ENCODE measurements around the gene NFYC. TPM values are rescaled to one million over a fixed set of nuclear protein-coding genes. Genes with fewer than 3 reads are reported as not detected.
A peak's percentile ranks its signal among the peaks of the same experiment; 100 is the strongest.

The NFYC gene
- total and polyA plus RNA-seq, 2 of the 8 experiments (the other 6 are each of a cell fraction or from before 2014, with no cell fraction given) = 54.1 to 124 TPM

GRCh38 chr1:40663324-40664166 lies 28.0 kb upstream of the NFYC start:
- H4K91ac ChIP-seq (replicated peaks; ENCODE audit: insufficient read length, low read length) = peak overlapping the region; percentile 59
- H3K79me1 ChIP-seq (ENCODE audit: low read depth, low read length) = peaks cover 9% of the 10 kb centered on the region; the same call in 1 of the 2 replicates
- peak overlapping the region; percentile 72; the same call in 1 of the 2 replicates for H2AK5ac ChIP-seq (ENCODE audit: low read depth, low read length)
- no peak overlapping the region for H3K56ac ChIP-seq (replicated peaks; ENCODE audit: insufficient read length, low read depth, low read length)
- no peak overlapping the region for H3K23ac ChIP-seq (ENCODE audit: insufficient read length)
- peak overlapping the region; percentile 40; the same call in 1 of the 2 replicates for H2BK20ac ChIP-seq (ENCODE audit: low read length)
- H2BK12ac ChIP-seq (ENCODE audit: low read depth, low read length) = peak overlapping the region; percentile 96
- no peaks in the 10 kb centered on the region for H3K36me3 ChIP-seq (ENCODE audit: control insufficient read depth in 2 of 4, insufficient read depth in 4 of 4, low read length in 3 of 4)
- peaks cover 0 to 5% of the 10 kb centered on the region in 2 experiments for H4K20me1 ChIP-seq (replicated peaks in 1 of 2; ENCODE audit: control insufficient read depth in 1 of 2, insufficient read depth in 2 of 2, low read length in 2 of 2)
- 83% methylated on average over 8 of the region's 8 CpGs; no CpG with 5 or more reads in 1 of the 2 experiments for WGBS, 2 experiments (ENCODE audit: extremely low coverage in 1 of 2, insufficient coverage in 1 of 2, insufficient read length in 1 of 2, insufficient replicate concordance in 2 of 2, low coverage in 1 of 2, low lambda C conversion rate in 2 of 2, missing lambda C conversion rate in 1 of 2)
- peak overlapping the region; percentile 92; the same call in 1 of the 2 replicates for H2BK15ac ChIP-seq (ENCODE audit: low read length)
- H3K14ac ChIP-seq (ENCODE audit: insufficient read length) = no peak overlapping the region
- H3K4me2 ChIP-seq (ENCODE audit: insufficient read depth in 1 of 2, low read depth in 2 of 2, low read length in 2 of 2) = peak overlapping the region; percentile 72 to 89; a peak in 3 of 4 replicates
- DNase-seq (ENCODE audit: low read depth in 1 of 2, low spot score in 2 of 2) (no peak), FAIRE-seq (no peak)
- no peak overlapping the region; a peak in 1 of 7 replicates for H3K9ac ChIP-seq (replicated peaks in 1 of 4; ENCODE audit: extremely low read depth in 1 of 4, low read depth in 3 of 4, low read length in 3 of 4)
- no peak overlapping the region for H2BK120ac ChIP-seq (replicated peaks; ENCODE audit: low read depth, low read length)
- no peaks in the 10 kb centered on the region; a peak in 1 of 4 replicates for H3K79me2 ChIP-seq (ENCODE audit: control insufficient read depth in 1 of 2, insufficient read depth in 2 of 2, low read length in 2 of 2)
- H2AFZ ChIP-seq (ENCODE audit: low read length) = no peak overlapping the region
- peaks cover 0 to 28% (median 15%) of the 10 kb centered on the region in 4 experiments; a peak in 6 of 7 replicates for H3K4me1 ChIP-seq (replicated peaks in 1 of 4; ENCODE audit: control insufficient read depth in 3 of 4, insufficient read depth in 4 of 4, low read length in 3 of 4)
- peak overlapping the region; percentile 78 for H3K18ac ChIP-seq (ENCODE audit: extremely low read depth, low read length)
- ChIA-PET POLR2A (ENCODE audit: partially characterized antibody) (interaction anchor here (1.0 to 6.0 kb wide), 9 partner anchors 9 to 80 kb away, joined by 3 to 63 read pairs (median 3); partner anchors contain the start of gene NFYC), CTCF (ENCODE audit: partially characterized antibody) (interaction anchor here (0.6 to 37.5 kb wide), 11 partner anchors 8 to 187 kb away, joined by 3 to 684 read pairs (median 4); no protein-coding TSS in a partner anchor)
- H3K27ac ChIP-seq (ENCODE audit: low read depth, low read length) = no peak overlapping the region
- no peaks in the 10 kb centered on the region for H3K9me3 ChIP-seq (ENCODE audit: insufficient read depth in 2 of 2, low read depth in 1 of 2, low read length in 1 of 2)
- no peaks in the 10 kb centered on the region; a peak in 1 of 7 replicates for H3K27me3 ChIP-seq (replicated peaks in 1 of 4; ENCODE audit: control insufficient read depth in 3 of 4, extremely low read depth in 1 of 4, insufficient read depth in 3 of 4, low read length in 3 of 4)
- peak overlapping the region in 1 of 4 experiments; percentile 86; a peak in 1 of 8 replicates for H3K4me3 ChIP-seq (ENCODE audit: extremely low read depth in 1 of 4, insufficient read depth in 2 of 4, low read depth in 3 of 4, low read length in 4 of 4)
- H3K4ac ChIP-seq (replicated peaks; ENCODE audit: insufficient read length, low read depth, low read length) = no peak overlapping the region
- no peak overlapping the region for H4K5ac ChIP-seq (ENCODE audit: insufficient read length, low read depth, low read length)
- H4K8ac ChIP-seq (ENCODE audit: extremely low read depth, insufficient read depth, low read length) = no peak overlapping the region
- peaks cover 10% of the 10 kb centered on the region; the same call in 1 of the 2 replicates for H3K23me2 ChIP-seq (ENCODE audit: low read depth, low read length)
- peak overlapping the region; percentile 82 for H2BK5ac ChIP-seq (ENCODE audit: low read depth, low read length)
- TF ChIP-seq HDAC2 (IDR thresholded peaks at IDR 0.05; ENCODE audit: borderline replicate concordance in 1 of 2, low read depth in 2 of 2, low read length in 2 of 2) = no peak
- TF ChIP-seq TAF1 (IDR thresholded peaks at IDR 0.05; ENCODE audit: low read depth, low read length) = no peak
- no peak for TF ChIP-seq CBX5 (IDR thresholded peaks at IDR 0.05; ENCODE audit: low read depth, low read length)
- TF ChIP-seq TBP (IDR thresholded peaks at IDR 0.05; ENCODE audit: low read depth, low read length) = no peak
- no peak for TF ChIP-seq JUND (IDR thresholded peaks at IDR 0.05; ENCODE audit: low read length)
- no peak for TF ChIP-seq RAD21 (IDR thresholded peaks at IDR 0.05 in 1 of 2, conservative IDR thresholded peaks at IDR 0.05 in 1 of 2; ENCODE audit: low read depth in 2 of 2, low read length in 2 of 2)
- no peak for TF ChIP-seq NANOG (IDR thresholded peaks at IDR 0.05; ENCODE audit: insufficient read depth, low read depth, low read length, poor library complexity, severe bottlenecking)
- TF ChIP-seq E2F6 (IDR thresholded peaks at IDR 0.05) = 0 out of 2 replicates have a peak, but pooled peaks have one; percentile 29
- TF ChIP-seq RBBP5 (IDR thresholded peaks at IDR 0.05; ENCODE audit: borderline replicate concordance, low read depth, low read length) = no peak
